ENCODE results near the gene ARL15.

DNA sequence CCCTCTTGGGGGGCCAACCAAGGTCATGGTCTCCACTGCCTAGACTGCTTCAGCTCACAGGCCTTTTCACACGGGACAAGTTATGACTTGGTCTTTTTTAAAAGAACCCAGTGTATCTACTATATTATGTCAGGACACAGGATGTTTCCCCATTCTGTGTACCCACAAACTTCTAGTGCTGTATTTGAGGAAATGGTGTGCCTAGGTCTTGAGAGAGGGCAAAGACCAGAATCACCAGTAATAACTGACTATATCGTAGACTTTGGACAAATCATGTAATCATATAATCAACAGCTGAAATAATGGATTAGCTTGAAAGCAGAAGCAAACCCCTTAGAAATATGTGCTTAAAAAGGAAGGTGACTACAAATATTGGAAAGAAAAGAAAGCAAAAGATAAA lies 133.3 kb downstream of the ARL15 start:
- no peak for TF ChIP-seq POLR2A (IDR thresholded peaks at IDR 0.05)
- TF ChIP-seq, protein P1, sequence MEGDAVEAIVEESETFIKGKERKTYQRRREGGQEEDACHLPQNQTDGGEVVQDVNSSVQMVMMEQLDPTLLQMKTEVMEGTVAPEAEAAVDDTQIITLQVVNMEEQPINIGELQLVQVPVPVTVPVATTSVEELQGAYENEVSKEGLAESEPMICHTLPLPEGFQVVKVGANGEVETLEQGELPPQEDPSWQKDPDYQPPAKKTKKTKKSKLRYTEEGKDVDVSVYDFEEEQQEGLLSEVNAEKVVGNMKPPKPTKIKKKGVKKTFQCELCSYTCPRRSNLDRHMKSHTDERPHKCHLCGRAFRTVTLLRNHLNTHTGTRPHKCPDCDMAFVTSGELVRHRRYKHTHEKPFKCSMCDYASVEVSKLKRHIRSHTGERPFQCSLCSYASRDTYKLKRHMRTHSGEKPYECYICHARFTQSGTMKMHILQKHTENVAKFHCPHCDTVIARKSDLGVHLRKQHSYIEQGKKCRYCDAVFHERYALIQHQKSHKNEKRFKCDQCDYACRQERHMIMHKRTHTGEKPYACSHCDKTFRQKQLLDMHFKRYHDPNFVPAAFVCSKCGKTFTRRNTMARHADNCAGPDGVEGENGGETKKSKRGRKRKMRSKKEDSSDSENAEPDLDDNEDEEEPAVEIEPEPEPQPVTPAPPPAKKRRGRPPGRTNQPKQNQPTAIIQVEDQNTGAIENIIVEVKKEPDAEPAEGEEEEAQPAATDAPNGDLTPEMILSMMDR (IDR thresholded peaks at IDR 0.05): no peak
